ENCODE data around the gene CBX2. TPM values are rescaled to one million over a fixed set of nuclear protein-coding genes. Genes with fewer than 3 reads are reported as not detected.
"Not testable (repeated sequence)": the region's sequence is repeated elsewhere in the genome, so short reads cannot be mapped to it uniquely, and the experiment has no call there.

The CBX2 gene
- total and polyA plus RNA-seq, 2 donors = 4.4 to 12.8 TPM

GRCh38 chr17:79757140-79757745 lies 20.7 kb upstream of the CBX2 start:
- Histone ChIP-seq H3K36me3 (ENCODE audit: control insufficient read depth in 2 of 2, insufficient read depth in 2 of 2, low read length in 1 of 2) (no peaks in the 10 kb centered on the region), H3K27ac (ENCODE audit: low read depth in 1 of 2, low read length in 1 of 2) (no peak overlapping the region), H3K9me3 (ENCODE audit: control insufficient read depth in 2 of 2, insufficient read depth in 1 of 2, low read length in 1 of 2) (no peaks in the 10 kb centered on the region), H3K4me1 (ENCODE audit: control insufficient read depth in 2 of 2, insufficient read depth in 2 of 2, low read length in 2 of 2) (no peaks in the 10 kb centered on the region), H3K27me3 (ENCODE audit: control insufficient read depth in 2 of 2, insufficient read depth in 1 of 2, low read length in 1 of 2) (peaks cover 7 to 29% of the 10 kb centered on the region in 2 donors), H3K4me3 (ENCODE audit: low read length in 2 of 2) (no peak overlapping the region)
- 98% methylated on average over 15 of the region's 15 CpGs for WGBS
- no peak for DNase-seq (ENCODE audit: low read depth in 6 of 9, low spot score in 9 of 9)

- peaks cover 6 to 22% of the 10 kb centered on the region in 2 donors for H3K27me3 ChIP-seq (ENCODE audit: control insufficient read depth in 2 of 2, insufficient read depth in 1 of 2, low read length in 1 of 2)
- H3K36me3 ChIP-seq (ENCODE audit: control insufficient read depth in 2 of 2, insufficient read depth in 2 of 2, low read length in 1 of 2) = no peaks in the 10 kb centered on the region
- no peak overlapping the region for H3K27ac ChIP-seq (ENCODE audit: low read depth in 1 of 2, low read length in 1 of 2)
- no peak for DNase-seq (ENCODE audit: low read depth in 6 of 9, low spot score in 9 of 9)
- 97% methylated on average over 6 of the region's 6 CpGs for WGBS
- no peaks in the 10 kb centered on the region for H3K9me3 ChIP-seq (ENCODE audit: control insufficient read depth in 2 of 2, insufficient read depth in 1 of 2, low read length in 1 of 2)
- H3K4me3 ChIP-seq (ENCODE audit: low read length in 2 of 2) = no peak overlapping the region
- H3K4me1 ChIP-seq (ENCODE audit: control insufficient read depth in 2 of 2, insufficient read depth in 2 of 2, low read length in 2 of 2) = no peaks in the 10 kb centered on the region
Measured at GRCh38 chr17:79758271-79758670, 19.7 kb upstream of the CBX2 start.

DNA sequence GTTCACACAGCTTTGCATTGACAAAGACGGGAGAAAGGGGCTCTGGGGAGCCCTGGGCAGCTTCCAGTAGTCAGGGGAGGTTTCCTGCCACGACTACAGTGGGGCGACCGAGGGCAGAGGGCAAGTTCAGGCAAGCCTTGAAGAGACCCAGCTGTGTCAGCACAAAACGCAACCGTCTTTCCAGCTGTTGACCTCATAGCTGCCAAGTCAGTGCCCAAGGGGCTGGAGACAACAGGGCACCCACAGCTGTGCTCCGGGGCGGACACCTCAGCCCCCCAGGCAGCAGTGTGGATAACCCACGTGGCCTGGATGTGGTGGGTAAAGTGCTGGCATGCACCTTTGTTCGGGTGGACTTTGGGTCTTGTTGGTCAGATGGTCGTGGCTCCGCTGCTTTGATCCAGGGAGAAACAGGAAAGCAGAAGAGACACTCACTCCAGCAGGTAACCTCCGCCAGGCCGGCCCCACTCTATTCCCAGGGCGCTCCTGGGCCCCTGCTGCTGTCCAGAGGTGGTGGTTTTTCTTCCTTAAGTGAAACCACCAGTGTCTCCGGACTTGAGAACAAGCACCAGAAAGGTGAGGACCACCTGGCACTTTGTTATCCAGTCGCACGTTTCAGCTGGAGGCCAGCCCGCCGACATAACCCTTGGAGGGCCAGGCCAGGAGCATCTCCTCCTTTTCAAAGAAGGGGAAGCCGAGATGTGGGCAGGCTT lies 17.6 kb upstream of the CBX2 start:
- no peaks in the 10 kb centered on the region for H3K36me3 ChIP-seq (ENCODE audit: control insufficient read depth in 2 of 2, insufficient read depth in 2 of 2, low read length in 1 of 2)
- H3K9me3 ChIP-seq (ENCODE audit: control insufficient read depth in 2 of 2, insufficient read depth in 1 of 2, low read length in 1 of 2) = no peaks in the 10 kb centered on the region
- DNase-seq (ENCODE audit: low read depth in 6 of 9, low spot score in 9 of 9) = no peak
- H3K4me3 ChIP-seq (ENCODE audit: low read length in 2 of 2) = no peak overlapping the region
- 94% methylated on average over 21 of the region's 21 CpGs for WGBS
- no peaks in the 10 kb centered on the region for H3K4me1 ChIP-seq (ENCODE audit: control insufficient read depth in 2 of 2, insufficient read depth in 2 of 2, low read length in 2 of 2)
- H3K27ac ChIP-seq (ENCODE audit: low read depth in 1 of 2, low read length in 1 of 2) = no peak overlapping the region
- H3K27me3 ChIP-seq (ENCODE audit: control insufficient read depth in 2 of 2, insufficient read depth in 1 of 2, low read length in 1 of 2) = peaks cover 4 to 9% of the 10 kb centered on the region in 2 donors

DNA sequence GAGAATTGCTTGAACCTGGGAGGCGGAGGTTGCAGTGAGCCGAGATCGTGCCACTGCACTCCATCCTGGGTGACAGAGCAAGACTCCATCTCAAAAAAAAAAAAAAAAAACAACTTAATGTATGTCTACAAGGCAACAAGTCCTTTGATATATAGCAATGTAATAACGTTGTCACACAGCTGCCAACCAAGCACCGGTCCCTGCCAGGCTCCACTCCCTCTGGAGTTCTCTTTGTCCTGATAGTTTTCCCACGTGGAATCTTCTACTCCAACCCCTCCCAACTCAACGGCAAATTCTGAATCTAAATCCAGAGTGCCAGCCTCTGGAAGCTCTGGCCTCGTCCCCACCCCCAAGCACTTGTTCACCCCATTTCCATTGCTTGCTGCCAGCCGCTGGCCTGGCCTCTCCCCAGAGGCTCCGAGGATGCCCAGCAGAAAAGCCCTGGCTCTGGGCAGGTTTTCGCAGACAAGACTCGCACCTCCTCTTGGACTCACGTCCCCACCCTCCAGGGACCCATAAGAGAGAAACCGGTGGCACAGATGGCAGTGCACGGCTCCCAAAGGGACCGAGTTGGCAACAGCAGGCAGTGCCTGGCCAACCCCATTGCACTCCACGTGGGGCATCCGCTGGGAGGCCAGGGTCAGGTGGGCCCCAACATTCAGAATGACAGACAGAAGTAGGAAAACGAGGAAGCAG lies 15.9 kb upstream of the CBX2 start:
- 91% methylated on average over 19 of the region's 19 CpGs for WGBS
- Histone ChIP-seq H3K36me3 (ENCODE audit: control insufficient read depth in 2 of 2, insufficient read depth in 2 of 2, low read length in 1 of 2) (no peaks in the 10 kb centered on the region), H3K27ac (ENCODE audit: low read depth in 1 of 2, low read length in 1 of 2) (no peak overlapping the region), H3K27me3 (ENCODE audit: control insufficient read depth in 2 of 2, insufficient read depth in 1 of 2, low read length in 1 of 2) (peaks cover 2% of the 10 kb centered on the region in 2 donors), H3K4me3 (ENCODE audit: low read length in 2 of 2) (no peak overlapping the region), H3K4me1 (ENCODE audit: control insufficient read depth in 2 of 2, insufficient read depth in 2 of 2, low read length in 2 of 2) (no peaks in the 10 kb centered on the region), H3K9me3 (ENCODE audit: control insufficient read depth in 2 of 2, insufficient read depth in 1 of 2, low read length in 1 of 2) (no peaks in the 10 kb centered on the region)
- DNase-seq (ENCODE audit: low read depth in 6 of 9, low spot score in 9 of 9) = no peak

- Histone ChIP-seq H3K27me3 (ENCODE audit: control insufficient read depth in 2 of 2, insufficient read depth in 1 of 2, low read length in 1 of 2) (peaks cover 0 to 2% of the 10 kb centered on the region in 2 donors), H3K36me3 (ENCODE audit: control insufficient read depth in 2 of 2, insufficient read depth in 2 of 2, low read length in 1 of 2) (no peaks in the 10 kb centered on the region), H3K4me1 (ENCODE audit: control insufficient read depth in 2 of 2, insufficient read depth in 2 of 2, low read length in 2 of 2) (no peaks in the 10 kb centered on the region), H3K9me3 (ENCODE audit: control insufficient read depth in 2 of 2, insufficient read depth in 1 of 2, low read length in 1 of 2) (peaks cover 0 to 3% of the 10 kb centered on the region in 2 donors), H3K27ac (ENCODE audit: low read depth in 1 of 2, low read length in 1 of 2) (no peak overlapping the region), H3K4me3 (ENCODE audit: low read length in 2 of 2) (no peak overlapping the region)
- no peak for DNase-seq (ENCODE audit: low read depth in 6 of 9, low spot score in 9 of 9)
- 92% methylated on average over 3 of the region's 3 CpGs for WGBS
Measured at GRCh38 chr17:79765708-79766107, 12.2 kb upstream of the CBX2 start.

DNA sequence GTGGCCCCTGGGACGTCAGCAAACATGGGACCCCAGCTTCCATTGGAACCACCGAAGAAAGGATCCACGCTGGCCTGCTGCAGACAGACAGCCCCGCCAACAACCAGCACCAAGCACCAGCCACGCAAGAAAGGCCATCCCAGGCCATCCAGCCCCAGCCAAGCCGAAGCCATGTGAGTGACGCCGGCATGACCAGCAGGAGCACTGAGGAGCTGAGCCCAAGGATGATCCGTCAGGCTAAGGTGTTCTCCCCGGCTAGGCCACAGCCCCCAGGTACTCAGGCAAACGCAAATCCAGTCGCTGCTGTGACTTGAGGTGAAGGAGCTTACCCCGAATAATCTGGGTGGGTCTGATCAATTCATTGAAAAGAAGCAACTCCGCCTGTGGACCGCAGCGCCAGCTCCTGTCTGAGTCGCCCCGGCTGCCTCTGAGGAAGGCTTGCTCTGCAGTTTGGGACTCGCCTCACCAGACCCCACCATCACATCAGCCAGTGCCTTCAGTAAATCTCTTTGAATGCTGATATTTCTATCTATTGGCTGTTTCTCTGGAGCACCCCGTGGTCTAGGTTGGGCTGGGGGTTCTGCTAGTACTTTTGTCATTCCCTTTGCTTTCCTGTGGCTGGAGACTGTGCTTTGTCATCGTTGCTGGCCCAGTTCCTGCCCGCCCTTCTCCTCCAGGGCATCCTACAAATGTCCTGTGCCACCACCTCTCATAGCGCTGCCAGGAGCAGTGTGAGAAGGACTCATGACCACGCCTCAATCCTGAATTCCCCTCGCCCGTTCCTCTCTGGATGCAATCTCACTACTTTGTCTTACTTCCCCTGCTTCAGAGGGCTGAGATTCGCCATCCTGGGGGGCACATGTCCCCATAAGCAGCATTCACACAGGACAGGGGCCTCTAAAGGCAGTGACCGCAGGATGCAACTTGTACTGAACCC lies 8.1 kb upstream of the CBX2 start:
- no peak overlapping the region for H3K4me3 ChIP-seq (ENCODE audit: low read length in 2 of 2)
- no peaks in the 10 kb centered on the region for H3K4me1 ChIP-seq (ENCODE audit: control insufficient read depth in 2 of 2, insufficient read depth in 2 of 2, low read length in 2 of 2)
- H3K9me3 ChIP-seq (ENCODE audit: control insufficient read depth in 2 of 2, insufficient read depth in 1 of 2, low read length in 1 of 2) = peaks cover 0 to 3% of the 10 kb centered on the region in 2 donors
- no peak overlapping the region for H3K27ac ChIP-seq (ENCODE audit: low read depth in 1 of 2, low read length in 1 of 2)
- WGBS = 87% methylated on average over 28 of the region's 28 CpGs
- no peak for DNase-seq (ENCODE audit: low read depth in 6 of 9, low spot score in 9 of 9)
- no peaks in the 10 kb centered on the region for H3K36me3 ChIP-seq (ENCODE audit: control insufficient read depth in 2 of 2, insufficient read depth in 2 of 2, low read length in 1 of 2)
- H3K27me3 ChIP-seq (ENCODE audit: control insufficient read depth in 2 of 2, insufficient read depth in 1 of 2, low read length in 1 of 2) = peaks cover 6 to 22% of the 10 kb centered on the region in 2 donors

- Histone ChIP-seq H3K9me3 (ENCODE audit: control insufficient read depth in 2 of 2, insufficient read depth in 1 of 2, low read length in 1 of 2) (peaks cover 0 to 3% of the 10 kb centered on the region in 2 donors), H3K27ac (ENCODE audit: low read depth in 1 of 2, low read length in 1 of 2) (no peak overlapping the region), H3K27me3 (ENCODE audit: control insufficient read depth in 2 of 2, insufficient read depth in 1 of 2, low read length in 1 of 2) (peaks cover 11 to 31% of the 10 kb centered on the region in 2 donors), H3K4me3 (ENCODE audit: low read length in 2 of 2) (no peak overlapping the region), H3K36me3 (ENCODE audit: control insufficient read depth in 2 of 2, insufficient read depth in 2 of 2, low read length in 1 of 2) (no peaks in the 10 kb centered on the region), H3K4me1 (ENCODE audit: control insufficient read depth in 2 of 2, insufficient read depth in 2 of 2, low read length in 2 of 2) (no peaks in the 10 kb centered on the region)
- 89% methylated on average over 6 of the region's 6 CpGs for WGBS
- no peak for DNase-seq (ENCODE audit: low read depth in 6 of 9, low spot score in 9 of 9)
Measured at GRCh38 chr17:79771276-79771675, 6.7 kb upstream of the CBX2 start.

GRCh38 chr17:79772726-79773125 lies 5.2 kb upstream of the CBX2 start:
- H3K4me3 ChIP-seq (ENCODE audit: low read length in 2 of 2); H3K4me1 ChIP-seq (ENCODE audit: control insufficient read depth in 2 of 2, insufficient read depth in 2 of 2, low read length in 2 of 2); H3K27ac ChIP-seq (ENCODE audit: low read depth in 1 of 2, low read length in 1 of 2); H3K9me3 ChIP-seq (ENCODE audit: control insufficient read depth in 2 of 2, insufficient read depth in 1 of 2, low read length in 1 of 2); H3K36me3 ChIP-seq (ENCODE audit: control insufficient read depth in 2 of 2, insufficient read depth in 2 of 2, low read length in 1 of 2); DNase-seq (ENCODE audit: low read depth in 6 of 9, low spot score in 9 of 9): not testable (repeated sequence)
- peaks cover 23 to 40% of the 10 kb centered on the region in 2 donors for H3K27me3 ChIP-seq (ENCODE audit: control insufficient read depth in 2 of 2, insufficient read depth in 1 of 2, low read length in 1 of 2)
- WGBS = 94% methylated on average over 9 of the region's 9 CpGs
